GM19193 (cell line): ENCODE measurements around the gene SCYL2.

Experiments used
- POLR2A ChIP-seq: IDR thresholded peaks from 4 replicates; pipeline ENCODE4 v1.6.1; 2011; ENCODE audit not compliant: insufficient read depth, insufficient read length; ENCODE audit errors: extremely low read depth

SCYL2 gene, protein sequence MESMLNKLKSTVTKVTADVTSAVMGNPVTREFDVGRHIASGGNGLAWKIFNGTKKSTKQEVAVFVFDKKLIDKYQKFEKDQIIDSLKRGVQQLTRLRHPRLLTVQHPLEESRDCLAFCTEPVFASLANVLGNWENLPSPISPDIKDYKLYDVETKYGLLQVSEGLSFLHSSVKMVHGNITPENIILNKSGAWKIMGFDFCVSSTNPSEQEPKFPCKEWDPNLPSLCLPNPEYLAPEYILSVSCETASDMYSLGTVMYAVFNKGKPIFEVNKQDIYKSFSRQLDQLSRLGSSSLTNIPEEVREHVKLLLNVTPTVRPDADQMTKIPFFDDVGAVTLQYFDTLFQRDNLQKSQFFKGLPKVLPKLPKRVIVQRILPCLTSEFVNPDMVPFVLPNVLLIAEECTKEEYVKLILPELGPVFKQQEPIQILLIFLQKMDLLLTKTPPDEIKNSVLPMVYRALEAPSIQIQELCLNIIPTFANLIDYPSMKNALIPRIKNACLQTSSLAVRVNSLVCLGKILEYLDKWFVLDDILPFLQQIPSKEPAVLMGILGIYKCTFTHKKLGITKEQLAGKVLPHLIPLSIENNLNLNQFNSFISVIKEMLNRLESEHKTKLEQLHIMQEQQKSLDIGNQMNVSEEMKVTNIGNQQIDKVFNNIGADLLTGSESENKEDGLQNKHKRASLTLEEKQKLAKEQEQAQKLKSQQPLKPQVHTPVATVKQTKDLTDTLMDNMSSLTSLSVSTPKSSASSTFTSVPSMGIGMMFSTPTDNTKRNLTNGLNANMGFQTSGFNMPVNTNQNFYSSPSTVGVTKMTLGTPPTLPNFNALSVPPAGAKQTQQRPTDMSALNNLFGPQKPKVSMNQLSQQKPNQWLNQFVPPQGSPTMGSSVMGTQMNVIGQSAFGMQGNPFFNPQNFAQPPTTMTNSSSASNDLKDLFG

DNA sequence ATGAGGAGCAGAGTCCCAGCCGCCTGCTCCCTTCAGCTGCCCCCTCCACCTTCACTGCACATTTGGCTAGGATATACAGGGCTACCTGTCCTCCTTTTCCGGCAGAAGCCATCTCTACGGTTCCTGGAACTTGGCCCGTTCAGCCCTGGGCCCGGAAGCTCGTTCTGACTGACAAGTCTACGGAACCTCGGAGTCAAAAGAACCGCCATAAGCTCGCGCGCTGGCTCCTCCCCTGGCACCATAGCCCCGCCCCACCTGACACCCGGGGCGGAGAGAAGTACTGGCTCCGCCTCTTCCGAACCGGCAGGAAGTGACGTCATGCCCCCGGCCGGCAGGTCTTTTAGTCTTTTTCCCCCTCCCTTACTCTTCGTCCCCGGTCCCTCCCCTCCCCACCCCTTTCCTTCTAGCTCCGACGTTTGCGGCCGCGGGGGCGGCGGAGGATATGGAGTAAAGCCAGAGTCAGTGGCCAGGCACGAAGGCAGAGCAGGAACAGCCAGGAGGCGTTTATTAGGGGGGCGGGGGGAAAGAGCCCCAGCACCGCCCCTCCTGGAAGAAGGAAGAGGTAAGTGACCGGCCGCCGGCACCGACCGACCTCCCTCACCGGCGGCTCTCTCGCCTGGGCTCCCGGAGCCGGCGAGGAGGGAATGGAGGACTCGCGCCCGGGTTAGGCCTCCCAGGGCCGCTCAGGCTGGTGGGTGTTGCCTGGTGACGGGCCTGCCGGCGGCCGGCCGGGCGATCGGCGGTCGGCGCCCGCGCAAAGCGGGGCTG is at the start of gene SCYL2, which contains the start of gene DEPDC4:
Gene SCYL2, plus strand, starts transcription at position 343 of the 768 bp plus-strand sequence. CDS start 15,794 bp downstream, outside the sequence.
Gene DEPDC4, minus strand, starts transcription at position 245 of the 768 bp plus-strand sequence. Its CDS starts 3 bp downstream, at position 242.
- peak; percentile 63 for TF ChIP-seq POLR2A

GRCh38 chr12:100219328-100220109 is 47.5 kb upstream of the SCYL2 start:
- TF ChIP-seq POLR2A: no peak

DNA sequence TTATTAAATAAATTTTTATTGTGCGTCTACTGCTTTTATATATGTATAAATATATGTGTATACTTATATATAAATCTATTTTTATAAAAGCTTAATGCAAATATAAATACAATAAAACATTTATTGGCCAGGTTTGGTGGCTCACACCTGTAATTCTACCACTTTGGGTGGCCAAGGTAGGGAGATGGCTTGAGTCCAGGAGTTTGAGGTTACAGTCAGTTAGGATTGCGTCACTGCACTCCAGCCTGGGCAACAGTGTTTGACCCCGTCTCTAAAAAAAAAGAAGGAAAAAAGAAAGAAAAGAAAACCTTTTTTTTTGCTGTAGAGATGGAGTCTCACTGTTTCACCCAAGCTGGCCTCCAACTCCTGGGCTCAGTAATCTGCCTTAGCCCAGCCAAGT is 45.5 kb upstream of the SCYL2 start:
- TF ChIP-seq POLR2A: no peak

DNA sequence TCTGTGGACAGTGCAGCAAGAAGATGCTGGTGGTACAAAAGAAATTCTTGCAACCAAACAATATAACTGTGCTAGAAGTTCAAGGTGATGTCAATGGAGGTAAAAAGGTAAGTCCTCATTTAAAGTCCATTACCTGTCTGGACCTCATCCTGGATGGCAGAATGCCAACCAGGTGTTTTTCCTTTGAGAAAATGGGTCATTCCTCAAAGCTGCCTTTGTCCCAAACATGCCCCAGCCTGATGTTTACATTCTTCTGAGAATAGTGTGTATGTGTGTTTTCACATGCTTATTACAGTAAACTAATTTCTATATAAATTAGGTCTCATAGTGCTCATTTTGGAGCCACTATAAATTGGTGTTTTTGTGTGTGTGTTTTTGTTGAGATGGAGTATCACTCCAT is 41.5 kb upstream of the SCYL2 start:
- TF ChIP-seq POLR2A: no peak

GRCh38 chr12:100229036-100229635 is 37.8 kb upstream of the SCYL2 start:
- TF ChIP-seq POLR2A: no peak

- no peak for TF ChIP-seq POLR2A
These were observed 37.1 kb upstream of the SCYL2 start for GRCh38 chr12:100229876-100230275.

DNA sequence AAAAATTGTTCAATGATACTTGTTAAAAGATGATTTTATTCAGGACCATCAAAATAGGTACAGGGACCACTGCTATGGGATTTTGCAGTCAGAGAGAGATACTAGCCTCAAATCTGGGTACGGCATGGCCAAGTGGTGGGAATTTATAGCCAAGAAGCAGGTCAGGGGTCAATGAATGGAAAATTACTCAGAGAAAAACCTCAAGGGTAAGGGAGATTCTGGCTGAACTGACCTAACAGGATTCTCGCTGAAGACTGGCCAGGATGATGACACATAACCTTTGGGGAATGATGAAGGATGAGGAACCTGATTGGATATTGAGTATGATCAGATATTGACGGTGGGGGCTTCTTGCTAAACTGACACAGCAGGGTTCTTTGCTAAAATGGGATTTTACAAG is 32.8 kb upstream of the SCYL2 start:
- no peak for TF ChIP-seq POLR2A

DNA sequence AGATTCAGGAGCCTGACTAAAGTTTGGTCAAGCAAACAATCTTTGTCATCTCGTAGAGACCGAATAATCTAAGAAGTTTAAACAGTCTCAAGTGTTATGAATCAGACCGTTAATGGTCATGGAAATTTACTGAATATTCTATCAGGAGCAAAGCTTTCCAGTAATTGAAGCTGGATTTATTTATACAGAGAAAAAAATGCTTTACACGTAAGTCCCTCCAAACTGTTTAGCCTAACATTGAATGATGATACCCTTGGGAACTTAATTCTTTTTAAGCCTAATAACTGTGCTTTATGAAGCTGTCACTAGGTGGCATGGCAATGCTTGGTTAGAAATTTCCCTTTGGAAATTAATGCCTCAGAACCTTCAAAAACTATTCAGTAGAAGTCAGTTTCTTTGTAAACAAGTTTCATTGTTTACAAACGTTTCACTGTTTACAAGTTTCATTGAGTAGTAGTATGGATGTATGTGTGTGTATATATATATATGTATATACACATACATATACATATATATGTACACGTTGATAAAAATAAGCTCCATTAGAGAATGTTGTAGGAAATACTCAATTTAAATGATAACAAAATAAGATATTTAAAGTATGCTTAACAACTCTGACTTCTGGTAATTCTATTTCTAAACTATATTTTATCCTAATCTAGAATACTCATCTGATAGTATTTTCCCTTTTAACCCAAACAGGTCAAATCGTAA is 32.2 kb upstream of the SCYL2 start:
- no peak for TF ChIP-seq POLR2A

DNA sequence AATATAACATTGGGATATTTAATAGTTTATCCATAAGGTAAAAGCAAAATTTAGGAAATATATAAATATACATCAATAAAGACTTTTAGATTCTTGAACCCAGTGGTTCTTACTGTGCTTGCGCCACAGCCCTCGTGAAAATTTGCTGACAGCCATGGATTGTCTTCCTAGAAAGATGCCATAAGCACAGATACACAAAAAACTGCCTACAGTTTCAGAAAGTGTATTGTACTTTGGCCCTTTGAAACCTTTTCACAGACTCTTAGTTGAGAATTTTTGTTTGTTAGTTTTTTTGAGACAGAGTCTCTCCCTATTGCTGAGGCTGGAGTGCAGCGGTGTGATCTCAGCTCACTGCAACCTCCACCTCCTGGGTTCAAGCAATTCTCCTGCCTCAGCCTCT is 28.2 kb upstream of the SCYL2 start:
- TF ChIP-seq POLR2A: no peak

GRCh38 chr12:100239589-100239988 is 27.4 kb upstream of the SCYL2 start:
- TF ChIP-seq POLR2A: no peak

- TF ChIP-seq POLR2A: no peak
These were observed 23.8 kb upstream of the SCYL2 start for GRCh38 chr12:100243137-100243536.

DNA sequence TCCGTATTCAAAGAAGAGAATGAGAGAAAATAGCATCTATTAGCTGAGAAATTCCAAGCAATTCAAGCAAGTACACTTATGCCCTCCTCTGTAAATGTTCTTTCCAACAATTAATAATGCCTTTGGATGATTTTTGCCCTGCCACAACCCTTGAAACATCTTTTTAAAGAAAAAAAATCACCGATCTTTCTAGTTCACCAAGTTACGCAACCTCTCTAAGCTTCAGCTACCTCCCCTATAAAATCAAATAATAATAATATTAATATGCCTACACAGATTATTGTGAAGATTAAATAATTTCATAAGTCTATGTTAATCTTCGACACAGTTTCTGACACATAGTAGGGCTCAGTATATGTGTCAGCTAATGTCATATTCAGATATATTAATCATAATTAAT is 19.2 kb upstream of the SCYL2 start:
- TF ChIP-seq POLR2A: no peak

GRCh38 chr12:100248886-100249285 is 18.1 kb upstream of the SCYL2 start:
- no peak for TF ChIP-seq POLR2A
